Measurements from ENCODE around the gene ENPP5. TPM values are rescaled to one million over a fixed set of nuclear protein-coding genes. Genes with fewer than 3 reads are reported as not detected.

ENPP5 gene
- total and polyA plus RNA-seq, 4 donors = 0.17 to 3.2 (median 0.57) TPM

- TF ChIP-seq SP1 (IDR thresholded peaks at IDR 0.05) = no peak
- TF ChIP-seq CTCF (IDR thresholded peaks at IDR 0.05; ENCODE audit: low read depth, low read length, missing input control) = no peak
- TF ChIP-seq YY1 (IDR thresholded peaks at IDR 0.05) = no peak
- TF ChIP-seq NR2F2 (IDR thresholded peaks at IDR 0.05) = no peak
- no peak for TF ChIP-seq RAD21 (IDR thresholded peaks at IDR 0.05)
- no peak for TF ChIP-seq ATF3 (IDR thresholded peaks at IDR 0.05)
- no peak for TF ChIP-seq RXRA (IDR thresholded peaks at IDR 0.05)
- no peak for TF ChIP-seq TAF1 (conservative IDR thresholded peaks at IDR 0.05)
- no peak for TF ChIP-seq EGR1 (IDR thresholded peaks at IDR 0.05; ENCODE audit: low read depth in 2 of 2)
- no peak for TF ChIP-seq JUND (IDR thresholded peaks at IDR 0.05)
- TF ChIP-seq REST (IDR thresholded peaks at IDR 0.05) = no peak
- TF ChIP-seq HNF4A (conservative IDR thresholded peaks at IDR 0.05) = no peak
- TF ChIP-seq FOXA1 (IDR thresholded peaks at IDR 0.05) = no peak
- no peak for TF ChIP-seq GABPA (IDR thresholded peaks at IDR 0.05 in 1 of 2, conservative IDR thresholded peaks at IDR 0.05 in 1 of 2)
- TF ChIP-seq HNF4G (IDR thresholded peaks at IDR 0.05) = no peak
- TF ChIP-seq FOXA2 (IDR thresholded peaks at IDR 0.05) = no peak
Measured at GRCh38 chr6:46118157-46118556, 52.6 kb downstream of the ENPP5 start.

GRCh38 chr6:46116289-46116688 lies 54.5 kb downstream of the ENPP5 start:
- no peak overlapping the region for H3K27ac ChIP-seq (ENCODE audit: low read depth in 1 of 2, low read length in 2 of 2)
- no peak overlapping the region for H3K9ac ChIP-seq (ENCODE audit: low read depth in 1 of 2, low read length in 2 of 2)
- no peaks in the 10 kb centered on the region for H3K9me3 ChIP-seq (ENCODE audit: control insufficient read depth in 4 of 4, low read length in 3 of 4)
- 88% methylated on average over 2 of the region's 2 CpGs for WGBS
- no peaks in the 10 kb centered on the region for H3K27me3 ChIP-seq (ENCODE audit: control insufficient read depth in 4 of 4, insufficient read depth in 4 of 4, low read length in 3 of 4)
- no peak overlapping the region for H3K4me3 ChIP-seq (ENCODE audit: low read depth in 1 of 3, low read length in 3 of 3)
- no peaks in the 10 kb centered on the region for H3K4me1 ChIP-seq (ENCODE audit: control insufficient read depth in 4 of 4, insufficient read depth in 4 of 4, low read length in 3 of 4)
- DNase-seq (ENCODE audit: low spot score) = no peak
- no peaks in the 10 kb centered on the region for H3K36me3 ChIP-seq (ENCODE audit: control insufficient read depth in 4 of 4, insufficient read depth in 3 of 4, low read depth in 1 of 4, low read length in 3 of 4)
- no peak for TF ChIP-seq HNF4G (IDR thresholded peaks at IDR 0.05)
- no peak for TF ChIP-seq TAF1 (conservative IDR thresholded peaks at IDR 0.05)
- TF ChIP-seq JUND (IDR thresholded peaks at IDR 0.05) = no peak
- TF ChIP-seq HNF4A (conservative IDR thresholded peaks at IDR 0.05) = no peak
- no peak for TF ChIP-seq MAX (IDR thresholded peaks at IDR 0.05)
- no peak for TF ChIP-seq FOXA2 (IDR thresholded peaks at IDR 0.05)
- no peak for TF ChIP-seq ZBTB33 (IDR thresholded peaks at IDR 0.05)
- no peak for TF ChIP-seq EGR1 (IDR thresholded peaks at IDR 0.05; ENCODE audit: low read depth in 2 of 2)
- no peak for TF ChIP-seq SP1 (IDR thresholded peaks at IDR 0.05)
- no peak for TF ChIP-seq CTCF (IDR thresholded peaks at IDR 0.05; ENCODE audit: low read depth, low read length, missing input control)
- no peak for TF ChIP-seq YY1 (IDR thresholded peaks at IDR 0.05)
- no peak for TF ChIP-seq REST (IDR thresholded peaks at IDR 0.05)
- TF ChIP-seq RXRA (IDR thresholded peaks at IDR 0.05) = no peak
- TF ChIP-seq RAD21 (IDR thresholded peaks at IDR 0.05) = no peak
- TF ChIP-seq GABPA (IDR thresholded peaks at IDR 0.05 in 1 of 2, conservative IDR thresholded peaks at IDR 0.05 in 1 of 2) = no peak
- no peak for TF ChIP-seq NR2F2 (IDR thresholded peaks at IDR 0.05)

More at GRCh38 chr6:46118157-46118556, 52.6 kb downstream of the ENPP5 start:
- Histone ChIP-seq H3K36me3 (ENCODE audit: control insufficient read depth in 4 of 4, insufficient read depth in 3 of 4, low read depth in 1 of 4, low read length in 3 of 4) (no peaks in the 10 kb centered on the region), H3K27ac (ENCODE audit: low read depth in 1 of 2, low read length in 2 of 2) (no peak overlapping the region), H3K4me3 (ENCODE audit: low read depth in 1 of 3, low read length in 3 of 3) (no peak overlapping the region), H3K27me3 (ENCODE audit: control insufficient read depth in 4 of 4, insufficient read depth in 4 of 4, low read length in 3 of 4) (no peaks in the 10 kb centered on the region), H3K9ac (ENCODE audit: low read depth in 1 of 2, low read length in 2 of 2) (no peak overlapping the region), H3K4me1 (ENCODE audit: control insufficient read depth in 4 of 4, insufficient read depth in 4 of 4, low read length in 3 of 4) (no peaks in the 10 kb centered on the region), H3K9me3 (ENCODE audit: control insufficient read depth in 4 of 4, low read length in 3 of 4) (no peaks in the 10 kb centered on the region)
- 95% methylated on average over 1 of the region's 1 CpG for WGBS
- no peak for DNase-seq (ENCODE audit: low spot score)
